Stimulated activated effector memory CD8-positive, alpha-beta T cell treated with anti-CD3 and anti-CD28 coated beads, Interleukin-12 subunit alpha, Interleukin-12 subunit beta, amount 100 ng/mL, for 72 hours (primary cell): ENCODE data around the gene NEXMIF.
A peak's percentile ranks its signal among the peaks of the same experiment; 100 is the strongest.
"Not testable (repeated sequence)": the region's sequence is repeated elsewhere in the genome, so short reads cannot be mapped to it uniquely, and the experiment has no call there.

ENCODE experiments used
- ATAC-seq: fragments of 150-1000 bp; cut with Tn5 transposase; 2 replicates; pipeline ENCODE4 v1.10.0; 2021
- DNase-seq, 2 donors: peaks; one replicate each; pipeline ENCODE4 v3.0.0; 2021 to 2022; ENCODE audit warnings: low spot score in 2 of 2
- H3K27ac Mint-ChIP-seq: one replicate; pipeline ENCODE4 v1.8.0; 2022; ENCODE audit warnings: mild to moderate bottlenecking, mixed read lengths
- H3K36me3 Mint-ChIP-seq: one replicate; pipeline ENCODE4 v1.8.0; 2022; ENCODE audit warnings: mild to moderate bottlenecking, mixed read lengths
- H3K4me1 Mint-ChIP-seq: one replicate; pipeline ENCODE4 v1.8.0; 2022; ENCODE audit warnings: mixed read lengths
- H3K4me3 Mint-ChIP-seq: one replicate; pipeline ENCODE4 v1.8.0; 2022; ENCODE audit warnings: mild to moderate bottlenecking, mixed read lengths
- H3K9me3 Mint-ChIP-seq: one replicate; pipeline ENCODE4 v1.8.0; 2022; ENCODE audit warnings: mixed read lengths

The NEXMIF gene

GRCh38 chrX:74925225-74926088, at the start of gene NEXMIF:
TSS of gene NEXMIF (minus strand) at chrX:74925452.
- Mint-ChIP-seq H3K36me3 (no peaks in the 10 kb centered on the region), H3K9me3 (no peaks in the 10 kb centered on the region), H3K4me1 (peaks cover 6% of the 10 kb centered on the region), H3K4me3 (peak within 1 kb of the TSS; percentile 82), H3K27ac (peak within 1 kb of the TSS; percentile 52)
- no peak for DNase-seq
- peak; percentile 80 for ATAC-seq

- not testable (repeated sequence) for H3K36me3 Mint-ChIP-seq, DNase-seq, H3K27ac Mint-ChIP-seq, H3K9me3 Mint-ChIP-seq, ATAC-seq, H3K4me3 Mint-ChIP-seq, H3K4me1 Mint-ChIP-seq
Measured at GRCh38 chrX:74961962-74962361, 36.7 kb upstream of the NEXMIF start.

- ATAC-seq (no peak), DNase-seq (no peak)
- Mint-ChIP-seq H3K4me1 (no peaks in the 10 kb centered on the region), H3K36me3 (no peaks in the 10 kb centered on the region), H3K9me3 (no peaks in the 10 kb centered on the region), H3K27ac (no peak overlapping the region), H3K4me3 (no peak overlapping the region)
Measured at GRCh38 chrX:74949717-74950116, 24.5 kb upstream of the NEXMIF start.

GRCh38 chrX:74940414-74940813, 15.2 kb upstream of the NEXMIF start:
- H3K4me3 Mint-ChIP-seq: no peak overlapping the region
- DNase-seq (no peak), ATAC-seq (no peak)
- H3K36me3 Mint-ChIP-seq: no peaks in the 10 kb centered on the region
- no peaks in the 10 kb centered on the region for H3K4me1 Mint-ChIP-seq
- H3K9me3 Mint-ChIP-seq: no peaks in the 10 kb centered on the region
- no peak overlapping the region for H3K27ac Mint-ChIP-seq

GRCh38 chrX:74931214-74931613, 6.0 kb upstream of the NEXMIF start:
- H3K27ac Mint-ChIP-seq: no peak overlapping the region
- DNase-seq (no peak), ATAC-seq (no peak)
- H3K36me3 Mint-ChIP-seq: no peaks in the 10 kb centered on the region
- H3K4me1 Mint-ChIP-seq: no peaks in the 10 kb centered on the region
- no peak overlapping the region for H3K4me3 Mint-ChIP-seq
- H3K9me3 Mint-ChIP-seq: no peaks in the 10 kb centered on the region

- peak overlapping the region; percentile 82 for H3K4me3 Mint-ChIP-seq
- H3K27ac Mint-ChIP-seq: peak overlapping the region; percentile 52
- no peaks in the 10 kb centered on the region for H3K9me3 Mint-ChIP-seq
- peaks cover 6% of the 10 kb centered on the region for H3K4me1 Mint-ChIP-seq
- ATAC-seq (peak; percentile 74), DNase-seq (peak; percentile 4 to 49)
- no peaks in the 10 kb centered on the region for H3K36me3 Mint-ChIP-seq
Measured at GRCh38 chrX:74924449-74925224, 615 bp downstream of the NEXMIF start.

GRCh38 chrX:74923942-74924448, 1.3 kb downstream of the NEXMIF start:
- Mint-ChIP-seq H3K4me1 (peaks cover 6% of the 10 kb centered on the region), H3K9me3 (no peaks in the 10 kb centered on the region), H3K36me3 (no peaks in the 10 kb centered on the region), H3K4me3 (peak overlapping the region; percentile 82), H3K27ac (no peak overlapping the region)
- no peak for ATAC-seq
- peak in 1 of 2 donors; percentile 39 for DNase-seq

GRCh38 chrX:74922922-74923543, 2.2 kb downstream of the NEXMIF start:
- no peaks in the 10 kb centered on the region for H3K9me3 Mint-ChIP-seq
- DNase-seq (no peak), ATAC-seq (no peak)
- no peak overlapping the region for H3K27ac Mint-ChIP-seq
- no peaks in the 10 kb centered on the region for H3K36me3 Mint-ChIP-seq
- peaks cover 6% of the 10 kb centered on the region for H3K4me1 Mint-ChIP-seq
- no peak overlapping the region for H3K4me3 Mint-ChIP-seq

GRCh38 chrX:74911494-74911893, 13.8 kb downstream of the NEXMIF start:
- Mint-ChIP-seq H3K36me3 (no peaks in the 10 kb centered on the region), H3K4me1 (no peaks in the 10 kb centered on the region), H3K9me3 (no peaks in the 10 kb centered on the region), H3K4me3 (no peak overlapping the region), H3K27ac (no peak overlapping the region)
- DNase-seq (no peak), ATAC-seq (no peak)

- no peak overlapping the region for H3K4me3 Mint-ChIP-seq
- ATAC-seq: no peak
- no peaks in the 10 kb centered on the region for H3K4me1 Mint-ChIP-seq
- H3K27ac Mint-ChIP-seq: no peak overlapping the region
- H3K9me3 Mint-ChIP-seq: no peaks in the 10 kb centered on the region
- no peaks in the 10 kb centered on the region for H3K36me3 Mint-ChIP-seq
- no peak for DNase-seq
Measured at GRCh38 chrX:74906417-74906816, 18.8 kb downstream of the NEXMIF start.

- Mint-ChIP-seq H3K9me3 (no peaks in the 10 kb centered on the region), H3K27ac (no peak overlapping the region), H3K4me1 (no peaks in the 10 kb centered on the region), H3K4me3 (no peak overlapping the region), H3K36me3 (no peaks in the 10 kb centered on the region)
- ATAC-seq: no peak
- no peak for DNase-seq
Measured at GRCh38 chrX:74902806-74903205, 22.4 kb downstream of the NEXMIF start.

GRCh38 chrX:74892561-74892960, 32.7 kb downstream of the NEXMIF start:
- H3K9me3 Mint-ChIP-seq: no peaks in the 10 kb centered on the region
- H3K36me3 Mint-ChIP-seq: no peaks in the 10 kb centered on the region
- H3K4me1 Mint-ChIP-seq: no peaks in the 10 kb centered on the region
- no peak overlapping the region for H3K4me3 Mint-ChIP-seq
- ATAC-seq: no peak
- H3K27ac Mint-ChIP-seq: no peak overlapping the region
- DNase-seq: no peak

- no peaks in the 10 kb centered on the region for H3K36me3 Mint-ChIP-seq
- DNase-seq (no peak), ATAC-seq (no peak)
- no peaks in the 10 kb centered on the region for H3K4me1 Mint-ChIP-seq
- no peak overlapping the region for H3K27ac Mint-ChIP-seq
- H3K9me3 Mint-ChIP-seq: no peaks in the 10 kb centered on the region
- H3K4me3 Mint-ChIP-seq: no peak overlapping the region
Measured at GRCh38 chrX:74890676-74891430, 34.4 kb downstream of the NEXMIF start.

GRCh38 chrX:74882383-74882782, 42.9 kb downstream of the NEXMIF start:
- not testable (repeated sequence) for H3K36me3 Mint-ChIP-seq, H3K9me3 Mint-ChIP-seq, H3K27ac Mint-ChIP-seq, DNase-seq, H3K4me1 Mint-ChIP-seq, ATAC-seq, H3K4me3 Mint-ChIP-seq

- H3K27ac Mint-ChIP-seq: no peak overlapping the region
- H3K9me3 Mint-ChIP-seq: peaks cover 5% of the 10 kb centered on the region
- H3K36me3 Mint-ChIP-seq: no peaks in the 10 kb centered on the region
- H3K4me3 Mint-ChIP-seq: no peak overlapping the region
- no peak for DNase-seq
- ATAC-seq: no peak
- no peaks in the 10 kb centered on the region for H3K4me1 Mint-ChIP-seq
Measured at GRCh38 chrX:74865725-74866124, 59.5 kb downstream of the NEXMIF start.
